Muscle layer of duodenum (tissue), 2 donors: Measurements from ENCODE around the gene GPR142.

ENCODE experiments used
- H3K27ac ChIP-seq: one replicate; pipeline ENCODE4 v1.7.0; 2013; ENCODE audit warnings: mild to moderate bottlenecking, low read length
- H3K27me3 ChIP-seq: one replicate; pipeline ENCODE4 v1.7.0; 2013; ENCODE audit warnings: low read depth, mild to moderate bottlenecking, control low read depth, low read length
- H3K36me3 ChIP-seq, 2 donors: one replicate each; pipeline ENCODE4 v1.7.0; 2013; ENCODE audit warnings: low read length in 2 of 2, control low read depth in 1 of 2, mild to moderate bottlenecking in 1 of 2; ENCODE audit not compliant: insufficient read depth in 2 of 2, control insufficient read depth in 1 of 2
- H3K4me1 ChIP-seq, 2 donors: one replicate each; pipeline ENCODE4 v1.7.0; 2013; ENCODE audit warnings: low read length in 2 of 2, mild to moderate bottlenecking in 2 of 2, control low read depth in 1 of 2, moderate library complexity in 1 of 2; ENCODE audit not compliant: insufficient read depth in 2 of 2, control insufficient read depth in 1 of 2
- H3K4me3 ChIP-seq, 2 donors: one replicate each; pipeline ENCODE4 v1.7.0; 2013; ENCODE audit warnings: low read length in 2 of 2, low read depth in 1 of 2, mild to moderate bottlenecking in 1 of 2
- H3K9me3 ChIP-seq, 2 donors: one replicate each; pipeline ENCODE4 v1.7.0; 2013; ENCODE audit warnings: low read length in 2 of 2, control low read depth in 1 of 2, mild to moderate bottlenecking in 1 of 2; ENCODE audit not compliant: control insufficient read depth in 1 of 2
- donor health status: healthy.

The GPR142 gene

DNA sequence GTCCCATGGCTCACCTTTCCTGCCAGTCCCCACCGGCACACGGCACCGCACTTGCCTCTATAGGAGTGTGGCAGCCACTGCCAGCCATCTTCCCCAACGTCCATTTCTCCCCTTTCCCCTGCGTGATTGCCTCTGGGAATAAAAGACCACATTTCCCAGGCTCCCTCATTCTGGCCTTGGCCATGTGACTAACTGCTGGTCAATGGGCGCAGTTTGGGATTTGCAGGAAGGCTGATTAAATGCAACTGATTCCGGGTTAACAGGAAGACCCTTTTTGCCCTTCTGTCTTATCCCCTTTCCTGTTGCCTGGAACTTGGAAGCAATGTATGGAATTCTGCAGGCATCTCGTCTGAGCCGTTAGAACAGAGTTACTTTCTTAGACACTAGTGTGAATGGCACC is 8.6 kb upstream of the GPR142 start:
- Histone ChIP-seq H3K9me3 (no peaks in the 10 kb centered on the region), H3K4me1 (peaks cover 0 to 20% of the 10 kb centered on the region in 2 donors), H3K27ac (no peak overlapping the region), H3K4me3 (no peak overlapping the region), H3K27me3 (peaks cover 69% of the 10 kb centered on the region), H3K36me3 (no peaks in the 10 kb centered on the region)

DNA sequence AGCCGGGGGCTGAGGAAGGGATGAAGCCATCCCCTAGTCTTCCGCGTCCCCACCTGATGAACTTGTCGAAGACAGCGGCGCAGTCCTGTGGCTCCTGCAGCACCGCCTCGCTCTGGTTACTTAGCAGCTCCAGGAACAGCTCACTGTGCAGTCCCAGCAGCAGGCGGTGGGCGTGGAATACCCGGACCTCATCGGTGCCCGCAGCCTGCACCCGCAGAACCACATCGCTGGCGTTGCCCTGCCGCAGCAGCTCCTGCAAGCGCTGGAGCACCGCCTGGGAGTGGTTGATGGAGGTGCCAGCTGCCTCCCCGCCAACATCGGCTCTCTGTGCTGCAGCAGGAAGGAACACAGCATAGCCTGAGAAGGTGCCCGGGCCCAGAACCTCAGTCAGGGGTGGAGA is 7.4 kb upstream of the GPR142 start:
- H3K9me3 ChIP-seq: no peaks in the 10 kb centered on the region
- no peaks in the 10 kb centered on the region for H3K36me3 ChIP-seq
- H3K4me3 ChIP-seq: no peak overlapping the region
- H3K27ac ChIP-seq: no peak overlapping the region
- H3K27me3 ChIP-seq: peaks cover 56% of the 10 kb centered on the region
- H3K4me1 ChIP-seq: peaks cover 0 to 20% of the 10 kb centered on the region in 2 donors

- H3K27me3 ChIP-seq: peaks cover 49% of the 10 kb centered on the region
- H3K4me1 ChIP-seq: peaks cover 0 to 20% of the 10 kb centered on the region in 2 donors
Measured at GRCh38 chr17:74360899-74361229, 6.4 kb upstream of the GPR142 start.

GRCh38 chr17:74361230-74362068 is 5.9 kb upstream of the GPR142 start, which contains the start of gene BTBD17:
BTBD17 (minus strand) TSS chr17:74361868; CDS start chr17:74361819, 49 bp downstream.
- H3K27ac ChIP-seq: no peak within 1 kb of the TSS
- H3K36me3 ChIP-seq: no peaks in the 10 kb centered on the region
- peaks cover 0 to 19% of the 10 kb centered on the region in 2 donors for H3K4me1 ChIP-seq
- H3K9me3 ChIP-seq: no peaks in the 10 kb centered on the region
- peaks cover 43% of the 10 kb centered on the region for H3K27me3 ChIP-seq
- H3K4me3 ChIP-seq: no peak within 1 kb of the TSS

More at GRCh38 chr17:74360899-74361229, 6.4 kb upstream of the GPR142 start:
- no peaks in the 10 kb centered on the region for H3K9me3 ChIP-seq
- H3K4me3 ChIP-seq: no peak overlapping the region
- H3K36me3 ChIP-seq: no peaks in the 10 kb centered on the region
- no peak overlapping the region for H3K27ac ChIP-seq

GRCh38 chr17:74362069-74362405 is 5.3 kb upstream of the GPR142 start:
- H3K27ac ChIP-seq: no peak overlapping the region
- no peaks in the 10 kb centered on the region for H3K9me3 ChIP-seq
- H3K36me3 ChIP-seq: no peaks in the 10 kb centered on the region
- H3K27me3 ChIP-seq: peaks cover 38% of the 10 kb centered on the region
- H3K4me1 ChIP-seq: peaks cover 0 to 13% of the 10 kb centered on the region in 2 donors
- H3K4me3 ChIP-seq: no peak overlapping the region

DNA sequence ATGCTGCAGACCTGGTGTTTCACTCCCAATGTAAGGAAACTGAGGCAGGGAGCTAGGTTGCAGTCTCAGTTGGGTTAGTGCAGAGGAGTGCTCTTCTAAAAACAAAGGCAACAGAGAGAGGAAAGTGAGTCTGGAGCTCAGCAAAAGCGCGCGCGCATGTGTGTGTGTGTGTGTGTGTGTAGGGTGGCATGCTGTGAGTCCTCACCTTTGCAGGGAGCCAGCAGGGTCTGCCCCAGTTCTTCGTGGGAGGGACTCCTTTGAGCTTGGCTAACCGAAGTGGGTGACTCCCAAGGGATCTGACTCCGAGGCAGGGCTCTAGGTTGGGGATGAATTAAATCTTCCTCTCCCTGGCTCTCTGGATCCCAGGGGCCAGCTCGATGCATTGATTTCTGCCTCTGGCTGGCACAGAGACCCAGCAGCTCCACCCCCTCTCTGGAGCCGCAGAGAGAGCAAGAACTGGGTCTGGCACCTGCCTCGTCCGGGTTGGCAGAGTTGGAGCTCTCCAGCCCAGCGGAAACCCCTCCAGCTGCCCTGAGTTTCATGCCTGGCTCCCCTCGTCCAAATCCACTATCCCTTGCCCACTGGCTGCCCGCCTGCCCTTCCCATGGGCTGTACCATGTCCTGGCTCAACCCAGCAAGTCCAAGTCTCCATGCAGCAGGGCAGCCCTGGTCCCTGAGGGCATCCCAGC is 4.4 kb upstream of the GPR142 start:
- H3K27ac ChIP-seq: no peak overlapping the region
- H3K4me1 ChIP-seq: peaks cover 0 to 7% of the 10 kb centered on the region in 2 donors
- no peaks in the 10 kb centered on the region for H3K36me3 ChIP-seq
- no peak overlapping the region for H3K4me3 ChIP-seq
- no peaks in the 10 kb centered on the region for H3K9me3 ChIP-seq
- H3K27me3 ChIP-seq: peaks cover 29% of the 10 kb centered on the region

DNA sequence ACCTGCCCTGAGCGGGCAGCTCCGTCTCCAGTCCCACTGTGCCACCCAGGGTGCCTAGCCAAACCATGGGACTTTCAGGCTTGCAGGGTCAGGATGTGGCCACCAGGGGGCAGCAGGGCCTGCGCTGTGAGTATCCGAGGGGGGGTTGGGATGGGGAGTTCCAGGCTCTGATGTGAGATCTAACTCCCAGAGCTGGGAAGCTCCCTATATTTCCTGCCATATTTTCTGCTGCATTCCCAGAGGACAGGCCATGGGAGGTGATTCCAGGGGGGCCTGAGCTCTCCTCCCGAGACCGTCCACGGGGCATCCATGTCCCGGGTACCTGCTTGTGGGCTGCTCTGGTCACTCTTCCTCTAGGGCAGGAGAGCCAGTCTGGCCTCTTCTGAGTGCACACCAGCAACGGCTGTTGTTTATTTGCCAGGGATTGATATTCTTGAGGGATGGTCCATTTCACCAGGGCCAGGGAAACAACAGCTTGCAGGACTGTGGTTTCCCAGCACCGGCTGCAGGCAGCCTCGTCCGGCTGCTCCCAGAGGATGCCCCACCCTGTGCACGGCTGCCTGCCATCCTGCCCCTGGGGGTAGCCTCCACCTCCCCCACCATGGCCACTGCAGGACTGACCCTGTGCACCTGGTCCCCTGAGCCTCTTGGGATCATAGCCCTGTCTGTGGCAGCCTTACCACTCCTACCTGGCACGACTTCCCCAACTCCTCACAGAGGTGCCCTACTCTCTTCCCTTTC is 1.2 kb downstream of the GPR142 start:
- H3K9me3 ChIP-seq: no peaks in the 10 kb centered on the region
- peaks cover 0 to 13% of the 10 kb centered on the region in 2 donors for H3K4me1 ChIP-seq
- H3K27me3 ChIP-seq: peaks cover 5% of the 10 kb centered on the region
- no peak overlapping the region for H3K27ac ChIP-seq
- H3K36me3 ChIP-seq: no peaks in the 10 kb centered on the region
- no peak overlapping the region for H3K4me3 ChIP-seq

- Histone ChIP-seq H3K36me3 (no peaks in the 10 kb centered on the region), H3K9me3 (no peaks in the 10 kb centered on the region), H3K27me3 (peaks cover 5% of the 10 kb centered on the region), H3K27ac (no peak overlapping the region), H3K4me3 (no peak overlapping the region), H3K4me1 (peaks cover 0 to 13% of the 10 kb centered on the region in 2 donors)
Measured at GRCh38 chr17:74369221-74369620, 1.9 kb downstream of the GPR142 start.

DNA sequence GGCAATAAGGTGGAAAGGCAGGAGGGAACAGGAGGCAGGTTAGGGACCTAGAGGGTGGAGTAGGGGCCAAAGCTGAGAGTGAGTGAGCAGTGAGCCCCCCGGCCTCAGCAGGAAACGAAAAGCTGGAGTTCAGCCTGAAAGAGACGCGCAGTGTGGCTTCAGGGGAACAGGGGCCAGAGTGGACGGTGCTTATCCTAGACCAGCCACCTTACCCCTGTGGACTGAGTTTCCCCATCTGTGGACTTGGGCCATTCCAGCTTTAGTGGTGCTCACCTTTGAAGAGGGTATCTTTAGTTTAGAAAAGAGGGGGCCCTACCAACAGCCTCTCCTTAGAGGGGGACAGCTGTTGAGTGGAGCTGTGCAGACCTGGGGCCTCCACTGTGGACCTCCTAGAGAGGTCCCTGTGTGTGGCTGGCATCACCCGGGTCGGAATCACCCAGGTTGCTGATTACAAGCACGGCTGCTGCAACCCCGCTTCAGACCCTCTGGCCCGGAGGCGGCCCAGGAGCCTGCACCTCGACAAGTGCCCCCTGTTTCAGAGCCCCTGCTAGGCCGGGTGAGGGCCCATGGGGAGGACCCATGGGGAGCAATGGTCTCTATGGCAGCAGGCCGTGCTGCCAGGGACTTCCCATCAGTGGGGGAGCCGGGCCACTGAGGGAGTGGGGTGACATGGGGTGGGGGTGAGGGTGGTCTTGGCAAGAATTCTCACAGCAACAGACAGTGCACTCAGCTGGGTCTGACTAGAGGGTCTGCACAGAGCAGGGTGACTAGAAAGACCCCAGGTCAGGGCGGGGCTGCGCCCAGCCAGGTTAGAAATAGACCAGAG is 2.6 kb downstream of the GPR142 start:
- Histone ChIP-seq H3K27me3 (peaks cover 5% of the 10 kb centered on the region), H3K36me3 (no peaks in the 10 kb centered on the region), H3K9me3 (no peaks in the 10 kb centered on the region), H3K27ac (no peak overlapping the region), H3K4me3 (no peak overlapping the region), H3K4me1 (peaks cover 0 to 13% of the 10 kb centered on the region in 2 donors)

GRCh38 chr17:74371653-74372147 is 4.4 kb downstream of the GPR142 start:
- Histone ChIP-seq H3K4me1 (peaks cover 0 to 13% of the 10 kb centered on the region in 2 donors), H3K9me3 (no peaks in the 10 kb centered on the region), H3K27ac (no peak overlapping the region), H3K27me3 (peaks cover 5% of the 10 kb centered on the region), H3K36me3 (no peaks in the 10 kb centered on the region), H3K4me3 (no peak overlapping the region)
